GM19240 (cell line): ENCODE data around the gene ING3.
"Not testable (repeated sequence)": the region's sequence is repeated elsewhere in the genome, so short reads cannot be mapped to it uniquely, and the experiment has no call there.

Experiments
- DNase-seq: peaks from one replicate; pipeline ENCODE4 v3.0.0; 2011; ENCODE audit warnings: low spot score; ENCODE audit not compliant: insufficient read length

The ING3 gene

DNA sequence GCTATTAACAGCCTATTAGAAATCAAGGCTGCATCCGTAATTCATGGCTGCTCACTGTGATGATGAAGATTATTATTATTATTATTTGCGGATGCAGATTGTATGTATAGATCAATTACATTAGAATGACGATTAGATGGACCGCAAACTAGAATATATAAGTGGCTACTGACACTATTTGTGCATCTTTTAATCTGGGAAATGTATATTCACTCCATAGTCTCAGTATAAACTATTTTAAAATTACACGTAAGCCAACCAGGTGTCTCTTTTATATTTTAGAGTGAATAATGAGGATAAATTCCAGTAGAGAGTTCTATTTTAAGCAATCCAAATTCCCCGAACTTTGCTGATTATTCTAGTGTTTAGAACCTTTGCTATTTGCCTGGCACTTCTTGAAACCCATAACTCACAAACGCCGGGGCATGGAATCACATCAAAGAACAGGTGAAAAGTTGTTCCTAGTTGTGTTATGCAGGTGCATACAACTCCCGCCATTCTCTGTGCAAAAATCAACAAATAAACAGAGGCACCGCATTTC is 509 bp upstream of the ING3 start:
- no peak for DNase-seq

DNA sequence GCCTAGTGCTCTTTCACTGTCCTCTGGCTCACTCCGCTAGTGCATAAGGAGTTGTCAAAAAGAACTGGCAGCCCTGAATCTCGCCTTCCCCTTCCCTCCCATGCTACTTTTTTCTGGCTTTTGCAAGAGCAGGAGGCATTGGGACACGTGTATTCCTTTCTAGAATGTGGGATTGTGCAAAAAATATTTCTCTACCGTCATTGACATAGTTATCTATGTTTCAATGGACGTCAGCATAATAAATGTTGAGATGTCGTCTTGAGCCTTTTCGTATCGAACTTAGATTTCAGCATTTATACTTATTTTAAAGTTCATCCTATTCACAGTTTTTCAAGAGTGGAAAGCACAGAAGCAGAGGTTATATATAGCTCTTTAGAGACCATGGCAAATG is 727 bp downstream of the ING3 start:
- no peak for DNase-seq

DNA sequence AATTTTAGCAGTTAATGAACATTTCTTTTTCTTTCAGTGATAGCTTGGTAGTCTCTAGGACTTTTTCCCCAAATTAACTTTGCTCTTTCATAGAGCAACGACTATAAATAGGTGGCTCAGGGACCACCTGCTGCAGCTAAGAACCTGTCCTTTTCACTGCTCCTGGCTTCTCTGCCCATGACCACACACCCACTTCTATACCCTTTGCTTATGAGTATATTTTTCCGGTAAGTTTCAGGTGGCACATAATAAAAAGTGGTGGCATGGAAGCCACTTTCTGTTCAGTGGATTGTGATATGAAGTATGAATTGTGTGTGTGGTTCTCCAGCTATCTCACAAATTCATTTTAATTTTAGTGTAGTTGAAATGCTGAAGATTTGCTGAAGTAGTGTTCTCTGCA is 1.2 kb downstream of the ING3 start:
- DNase-seq, result no peak

DNA sequence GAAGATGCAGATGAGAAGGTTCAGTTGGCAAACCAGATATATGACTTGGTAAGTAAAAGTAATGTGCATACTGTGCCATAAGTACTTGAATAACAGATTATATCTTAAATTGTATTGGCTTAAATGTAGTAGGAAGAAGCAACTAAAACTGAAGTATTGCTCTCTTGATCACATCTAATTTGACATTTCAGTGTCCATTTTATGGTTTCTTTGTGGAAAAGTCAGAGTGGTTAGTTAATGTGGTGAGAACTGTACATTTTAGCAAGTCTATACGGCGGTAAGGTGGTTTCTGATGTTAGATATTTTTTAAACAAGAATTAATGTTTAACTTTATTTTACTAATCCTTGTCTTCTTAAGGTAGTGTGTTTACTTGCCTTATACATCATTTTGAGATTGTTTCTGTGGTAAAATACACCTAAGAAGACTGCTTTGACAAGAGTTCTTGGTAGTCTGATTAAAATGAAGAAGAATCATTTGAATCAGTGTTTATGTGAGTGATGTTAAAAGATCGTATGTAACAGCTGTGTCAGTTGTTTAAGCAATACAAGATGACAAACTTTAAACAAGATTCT is 5.1 kb downstream of the ING3 start:
- DNase-seq, result no peak

DNA sequence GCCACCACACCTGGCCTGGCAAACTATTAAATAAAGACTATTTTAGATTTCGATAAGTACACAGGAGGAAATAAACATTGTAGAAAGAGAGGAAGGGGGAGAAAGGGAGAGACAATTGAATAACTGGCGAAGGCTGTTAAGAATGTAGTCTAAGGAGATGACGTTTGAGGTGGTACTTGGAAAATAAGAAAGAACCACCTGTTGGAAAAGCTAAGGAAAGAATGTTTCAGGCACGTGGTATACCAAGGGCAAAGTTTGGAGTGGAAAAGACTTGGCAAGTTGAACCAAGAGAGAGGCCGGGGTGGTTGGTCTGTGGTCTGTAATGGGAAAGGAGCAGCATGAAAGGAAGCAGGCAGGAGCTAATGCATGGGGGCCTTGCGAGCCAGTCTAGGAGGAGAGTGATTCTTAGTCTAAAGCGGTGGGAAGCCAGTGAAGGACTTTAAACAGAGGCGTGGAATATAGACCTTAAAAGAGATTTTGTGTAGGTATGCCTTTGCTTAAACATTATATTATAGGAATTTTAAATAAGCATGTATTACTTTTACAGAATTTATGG is 9.4 kb downstream of the ING3 start:
- no peak for DNase-seq

GRCh38 chr7:120960714-120961113 is 10.1 kb downstream of the ING3 start:
- no peak for DNase-seq

DNA sequence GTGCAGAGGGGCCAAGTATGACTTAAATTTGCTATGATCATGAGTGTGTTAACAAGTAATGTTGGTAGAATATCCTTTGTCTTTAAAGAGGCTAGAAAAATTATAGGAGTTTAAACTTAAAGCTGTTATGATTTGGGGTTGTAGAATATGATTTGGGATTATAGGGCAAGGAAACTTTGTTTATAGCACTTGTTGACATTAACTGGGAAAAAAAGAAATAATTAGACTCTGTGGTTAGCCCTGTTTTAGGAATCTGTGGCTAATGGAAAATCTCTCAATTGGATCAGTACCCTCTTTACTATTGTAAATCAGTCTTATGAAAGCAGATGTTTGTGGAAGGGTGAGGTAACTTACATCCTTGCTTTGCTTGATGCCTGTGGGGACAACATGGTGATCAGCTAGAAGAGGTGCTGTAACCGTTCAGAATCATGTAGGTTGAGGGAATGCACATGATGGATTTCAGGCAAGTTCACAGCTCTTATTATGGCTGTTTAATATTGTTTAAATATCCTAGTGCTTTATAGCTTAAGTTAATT is 11.1 kb downstream of the ING3 start:
- no peak for DNase-seq

DNA sequence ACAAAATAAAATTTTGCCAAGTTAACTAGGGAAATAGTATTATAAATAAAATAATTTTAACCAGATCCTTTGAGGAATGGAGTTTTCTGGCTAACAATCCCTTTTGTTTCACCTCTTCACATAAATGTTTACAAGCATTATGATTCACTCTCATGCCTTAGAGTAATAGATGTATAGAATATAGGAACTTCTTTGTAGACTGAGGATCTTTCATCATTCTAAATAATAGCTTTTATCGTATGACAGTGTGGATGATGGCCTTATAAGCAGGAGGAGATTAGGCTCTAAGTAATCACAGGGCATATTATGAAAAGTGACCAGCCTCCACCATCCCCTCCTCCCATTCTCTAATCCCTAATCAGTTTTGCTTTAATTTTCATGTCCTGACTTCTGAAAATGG is 13.5 kb downstream of the ING3 start:
- DNase-seq, result no peak

GRCh38 chr7:120966961-120967360 is 16.4 kb downstream of the ING3 start:
- DNase-seq, result no peak

- no peak for DNase-seq
Measured at GRCh38 chr7:120973849-120974248, 23.3 kb downstream of the ING3 start.

DNA sequence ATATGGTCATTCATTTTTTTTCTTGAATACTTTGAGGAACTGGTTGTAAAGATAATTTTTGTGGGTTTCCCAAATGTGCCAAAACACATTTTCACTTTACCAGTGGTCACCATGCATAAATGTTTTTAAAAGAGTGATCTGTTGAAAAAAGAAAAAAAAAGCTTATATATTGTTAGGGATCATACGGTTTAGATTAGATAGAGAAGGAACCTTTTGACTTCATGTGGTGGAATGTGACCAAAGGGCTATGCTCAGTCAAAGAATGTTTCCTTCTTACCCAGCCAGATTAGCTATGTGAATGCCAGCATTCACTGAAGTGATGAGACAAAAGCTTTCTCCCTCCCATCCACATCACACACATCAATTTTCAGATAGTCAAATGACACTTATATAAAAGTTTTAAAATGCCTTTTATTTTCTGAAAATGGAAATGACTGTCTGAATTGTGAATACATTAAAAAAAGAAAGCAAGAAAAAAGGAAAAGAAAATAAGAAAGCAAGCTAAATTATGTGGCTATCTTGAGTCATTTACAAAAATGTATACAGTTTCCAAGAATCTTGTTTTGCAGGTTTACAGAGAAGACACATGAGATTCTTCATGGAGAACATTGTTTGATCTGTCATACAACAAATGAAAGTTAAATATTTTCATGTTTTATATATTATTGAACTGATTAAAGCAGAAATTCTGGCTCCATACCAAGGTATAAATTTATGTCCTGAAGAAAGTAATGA is 29.4 kb downstream of the ING3 start:
- no peak for DNase-seq

GRCh38 chr7:120981117-120981516 is 30.5 kb downstream of the ING3 start:
- DNase-seq, result no peak

- DNase-seq, result no peak
Measured at GRCh38 chr7:120981888-120982615, 31.5 kb downstream of the ING3 start.

GRCh38 chr7:120983592-120983991 is 33.0 kb downstream of the ING3 start:
- DNase-seq, result not testable (repeated sequence)

DNA sequence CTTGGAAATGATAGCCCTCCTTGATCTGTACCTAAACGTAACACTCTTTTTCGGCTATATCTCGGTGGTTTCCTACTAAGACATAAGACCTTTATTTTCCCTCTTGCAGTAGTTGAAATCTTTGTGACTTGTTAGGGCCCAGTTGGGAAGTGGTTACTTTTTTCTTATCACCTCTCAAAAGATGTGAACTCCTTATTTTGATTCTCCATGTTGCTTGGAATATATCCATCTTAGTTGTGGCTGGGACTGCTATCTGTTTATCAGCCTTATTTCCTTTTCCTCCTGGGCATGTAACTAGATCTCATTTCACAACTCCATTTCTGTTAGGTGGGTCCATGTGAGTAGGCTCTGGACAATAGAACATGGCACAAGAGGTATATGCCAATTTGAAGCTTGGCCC is 33.8 kb downstream of the ING3 start:
- DNase-seq, result no peak

- no peak for DNase-seq
Measured at GRCh38 chr7:120985130-120985758, 34.7 kb downstream of the ING3 start.

- DNase-seq, result no peak
Measured at GRCh38 chr7:120985839-120986238, 35.3 kb downstream of the ING3 start.

- no peak for DNase-seq
Measured at GRCh38 chr7:120986650-120987049, 36.1 kb downstream of the ING3 start.

- no peak for DNase-seq
Measured at GRCh38 chr7:120987280-120987679, 36.7 kb downstream of the ING3 start.

DNA sequence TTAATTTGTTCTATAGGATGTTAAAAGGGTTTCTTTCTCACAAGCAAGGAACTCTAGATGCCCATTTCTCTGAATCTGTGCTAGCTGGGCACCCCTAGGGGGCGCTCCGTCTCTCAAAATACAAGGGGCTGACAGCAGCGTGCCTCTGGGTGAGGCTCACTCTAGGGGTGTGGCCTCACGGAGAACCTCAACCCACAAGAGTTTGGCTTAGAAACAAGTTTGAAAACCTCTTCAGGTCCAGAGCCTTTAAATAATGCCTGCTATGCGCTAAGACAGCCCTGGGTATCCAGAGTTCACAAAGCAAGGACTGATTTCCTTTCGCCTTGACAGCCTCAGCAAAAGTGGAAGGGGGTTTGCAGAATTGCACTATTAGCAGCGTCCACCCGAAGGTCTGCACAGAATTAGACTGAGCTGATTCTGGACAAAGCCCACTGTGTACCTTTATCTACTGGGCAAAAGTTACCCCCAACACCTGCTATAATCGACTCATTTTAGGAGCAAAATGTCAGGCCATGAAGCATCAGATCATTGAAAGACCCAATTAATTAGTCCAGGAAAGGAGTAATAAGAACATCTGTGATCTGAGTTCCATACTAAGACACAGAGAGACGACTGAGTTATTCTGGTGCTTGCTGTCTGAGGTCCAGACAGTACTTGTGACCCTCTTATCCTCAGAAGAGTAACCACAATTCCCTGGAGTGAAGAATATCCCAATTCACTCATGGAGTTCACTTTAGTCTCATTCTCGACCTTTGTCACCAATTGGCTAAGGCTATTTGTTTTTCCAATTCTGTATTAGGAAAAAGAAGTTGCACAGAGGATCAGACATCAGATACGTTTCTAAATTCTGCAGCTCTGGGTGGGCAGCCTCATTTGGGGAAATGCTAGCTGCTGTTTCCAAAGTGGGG is 37.4 kb downstream of the ING3 start:
- DNase-seq, result peak; percentile 53
